Measurements from ENCODE around the gene NOP10. TPM values are rescaled to one million over a fixed set of nuclear protein-coding genes. Genes with fewer than 3 reads are reported as not detected.
"Not testable (repeated sequence)": the region's sequence is repeated elsewhere in the genome, so short reads cannot be mapped to it uniquely, and the experiment has no call there.

Gene NOP10
- total RNA-seq, 1 donor = 190 TPM

DNA sequence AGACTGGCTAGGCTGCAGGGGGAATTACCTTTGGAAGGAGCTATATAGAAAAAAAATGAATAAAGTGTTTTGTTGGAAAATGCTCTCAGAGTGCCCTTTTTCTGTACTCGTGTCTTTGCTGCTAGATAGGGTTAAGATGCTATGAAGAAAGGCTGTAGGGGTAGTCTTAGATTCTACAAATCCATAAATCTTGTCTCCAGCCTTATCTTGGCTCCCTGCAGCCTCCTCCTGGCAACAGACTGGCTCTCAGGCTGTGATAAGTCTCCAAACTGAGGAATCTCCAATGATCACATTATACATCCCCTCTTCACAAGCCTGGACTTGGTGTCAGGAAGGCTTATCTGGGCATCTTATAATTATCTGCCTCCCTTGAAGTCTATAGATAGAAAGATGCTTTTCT lies 14.7 kb upstream of the NOP10 start:
- no peak overlapping the region for H3K4me3 ChIP-seq (ENCODE audit: low read depth, low read length)
- TF ChIP-seq, protein P1, sequence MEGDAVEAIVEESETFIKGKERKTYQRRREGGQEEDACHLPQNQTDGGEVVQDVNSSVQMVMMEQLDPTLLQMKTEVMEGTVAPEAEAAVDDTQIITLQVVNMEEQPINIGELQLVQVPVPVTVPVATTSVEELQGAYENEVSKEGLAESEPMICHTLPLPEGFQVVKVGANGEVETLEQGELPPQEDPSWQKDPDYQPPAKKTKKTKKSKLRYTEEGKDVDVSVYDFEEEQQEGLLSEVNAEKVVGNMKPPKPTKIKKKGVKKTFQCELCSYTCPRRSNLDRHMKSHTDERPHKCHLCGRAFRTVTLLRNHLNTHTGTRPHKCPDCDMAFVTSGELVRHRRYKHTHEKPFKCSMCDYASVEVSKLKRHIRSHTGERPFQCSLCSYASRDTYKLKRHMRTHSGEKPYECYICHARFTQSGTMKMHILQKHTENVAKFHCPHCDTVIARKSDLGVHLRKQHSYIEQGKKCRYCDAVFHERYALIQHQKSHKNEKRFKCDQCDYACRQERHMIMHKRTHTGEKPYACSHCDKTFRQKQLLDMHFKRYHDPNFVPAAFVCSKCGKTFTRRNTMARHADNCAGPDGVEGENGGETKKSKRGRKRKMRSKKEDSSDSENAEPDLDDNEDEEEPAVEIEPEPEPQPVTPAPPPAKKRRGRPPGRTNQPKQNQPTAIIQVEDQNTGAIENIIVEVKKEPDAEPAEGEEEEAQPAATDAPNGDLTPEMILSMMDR (IDR thresholded peaks at IDR 0.05; ENCODE audit: insufficient read depth, low read depth, low read length) = no peak
- DNase-seq (ENCODE audit: low read depth) = no peak

DNA sequence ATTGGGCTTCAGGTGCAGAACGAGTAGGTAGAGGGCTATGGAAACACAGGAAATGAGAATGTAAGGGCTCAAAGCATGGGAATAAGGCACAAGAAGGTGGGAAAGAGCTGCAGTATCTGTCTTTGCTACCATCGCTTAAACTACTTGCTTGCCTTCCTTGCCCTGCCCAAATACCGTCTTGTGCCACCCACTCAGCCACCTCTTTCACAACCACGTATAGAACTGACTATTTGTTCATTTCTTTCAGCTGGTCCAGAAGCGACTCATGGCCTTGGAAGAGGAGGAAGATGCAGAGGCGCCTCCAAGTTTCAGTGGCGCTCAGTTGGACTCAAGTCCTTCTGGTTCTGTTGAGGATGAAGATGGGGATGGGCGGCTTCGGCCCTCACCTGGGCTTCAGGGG lies 12.3 kb upstream of the NOP10 start:
- H3K4me3 ChIP-seq (ENCODE audit: low read depth, low read length) = no peak overlapping the region
- TF ChIP-seq, protein P1 (IDR thresholded peaks at IDR 0.05; ENCODE audit: insufficient read depth, low read depth, low read length) = no peak
- no peak for DNase-seq (ENCODE audit: low read depth)

DNA sequence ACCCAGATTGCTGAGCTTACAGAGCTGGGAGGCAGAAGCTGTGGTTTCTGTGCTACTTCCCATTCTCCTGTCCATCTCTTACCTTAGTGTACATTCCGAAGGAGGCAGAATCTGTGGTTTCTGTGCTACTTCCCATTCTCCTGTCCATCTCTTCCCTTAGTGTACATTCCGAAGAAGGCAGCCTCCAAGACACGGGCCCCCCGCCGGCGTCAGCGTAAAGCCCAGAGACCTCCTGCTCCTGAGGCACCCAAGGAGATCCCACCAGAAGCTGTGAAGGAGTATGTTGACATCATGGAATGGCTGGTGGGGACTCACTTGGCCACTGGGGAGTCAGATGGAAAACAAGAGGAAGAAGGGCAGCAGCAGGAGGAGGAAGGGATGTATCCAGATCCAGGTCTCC lies 11.3 kb upstream of the NOP10 start:
- TF ChIP-seq, protein P1 (IDR thresholded peaks at IDR 0.05; ENCODE audit: insufficient read depth, low read depth, low read length) = no peak
- DNase-seq (ENCODE audit: low read depth) = no peak
- H3K4me3 ChIP-seq (ENCODE audit: low read depth, low read length) = no peak overlapping the region

DNA sequence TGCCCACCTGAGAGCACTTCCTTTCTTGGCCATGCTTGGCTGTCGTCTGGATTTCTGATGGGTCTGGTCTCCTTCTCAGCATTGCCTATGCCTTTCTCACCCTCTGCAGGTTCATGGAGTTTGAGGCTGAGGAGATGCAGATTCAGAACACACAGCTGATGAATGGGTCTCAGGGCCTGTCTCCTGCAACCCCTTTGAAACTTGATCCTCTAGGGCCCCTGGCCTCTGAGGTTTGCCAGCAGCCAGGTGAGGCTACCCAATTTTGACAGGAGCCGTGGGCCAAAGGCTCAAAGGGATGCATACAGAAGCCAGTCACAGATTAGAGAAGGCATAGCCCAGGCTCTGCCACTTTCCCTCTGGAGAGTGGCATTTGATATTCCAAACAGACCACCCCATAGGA lies 10.7 kb upstream of the NOP10 start:
- TF ChIP-seq, protein P1 (IDR thresholded peaks at IDR 0.05; ENCODE audit: insufficient read depth, low read depth, low read length) = no peak
- no peak for DNase-seq (ENCODE audit: low read depth)
- no peak overlapping the region for H3K4me3 ChIP-seq (ENCODE audit: low read depth, low read length)

DNA sequence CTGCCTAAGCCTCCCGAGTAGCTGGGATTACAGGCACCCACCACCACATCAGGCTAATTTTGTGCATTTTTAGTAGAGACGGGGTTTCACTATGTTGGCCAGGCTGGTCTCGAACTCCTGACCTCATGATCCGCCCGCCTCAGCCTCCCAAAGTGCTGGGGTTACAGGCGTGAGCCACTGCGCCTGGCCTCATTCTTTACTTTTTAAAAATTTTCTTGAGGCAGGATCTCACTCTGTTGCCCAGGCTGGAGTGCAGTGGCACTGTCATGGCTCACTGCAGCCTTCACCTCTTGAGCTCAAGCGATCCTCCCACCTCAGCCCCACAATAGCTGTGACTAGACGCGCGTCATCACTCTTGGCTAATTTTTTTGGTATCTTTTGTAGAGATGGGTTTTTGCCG lies 10.1 kb upstream of the NOP10 start:
- not testable (repeated sequence) for H3K4me3 ChIP-seq (ENCODE audit: low read depth, low read length); DNase-seq (ENCODE audit: low read depth)

DNA sequence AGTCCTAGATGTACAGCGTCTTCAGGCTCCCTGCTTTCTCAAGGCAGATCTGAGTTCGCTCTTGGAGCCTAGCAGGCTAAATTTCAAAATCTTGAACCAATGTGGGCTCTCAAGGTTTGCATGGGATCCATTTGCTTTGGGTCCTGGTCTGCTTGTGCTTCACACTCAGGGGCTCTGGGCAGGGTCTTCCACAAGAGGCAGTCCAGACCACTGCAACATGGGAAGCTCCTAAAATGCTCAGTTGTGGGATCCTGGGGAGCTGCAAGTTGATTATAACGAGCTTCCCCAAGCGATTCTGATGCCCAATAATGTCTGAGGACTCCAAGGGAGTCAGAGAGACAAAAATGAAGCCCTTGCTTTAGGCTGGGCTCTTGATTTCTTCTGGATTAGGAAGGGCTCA lies 6.8 kb upstream of the NOP10 start:
- DNase-seq (ENCODE audit: low read depth) = no peak
- TF ChIP-seq, protein P1 (IDR thresholded peaks at IDR 0.05; ENCODE audit: insufficient read depth, low read depth, low read length) = no peak
- no peak overlapping the region for H3K4me3 ChIP-seq (ENCODE audit: low read depth, low read length)

DNA sequence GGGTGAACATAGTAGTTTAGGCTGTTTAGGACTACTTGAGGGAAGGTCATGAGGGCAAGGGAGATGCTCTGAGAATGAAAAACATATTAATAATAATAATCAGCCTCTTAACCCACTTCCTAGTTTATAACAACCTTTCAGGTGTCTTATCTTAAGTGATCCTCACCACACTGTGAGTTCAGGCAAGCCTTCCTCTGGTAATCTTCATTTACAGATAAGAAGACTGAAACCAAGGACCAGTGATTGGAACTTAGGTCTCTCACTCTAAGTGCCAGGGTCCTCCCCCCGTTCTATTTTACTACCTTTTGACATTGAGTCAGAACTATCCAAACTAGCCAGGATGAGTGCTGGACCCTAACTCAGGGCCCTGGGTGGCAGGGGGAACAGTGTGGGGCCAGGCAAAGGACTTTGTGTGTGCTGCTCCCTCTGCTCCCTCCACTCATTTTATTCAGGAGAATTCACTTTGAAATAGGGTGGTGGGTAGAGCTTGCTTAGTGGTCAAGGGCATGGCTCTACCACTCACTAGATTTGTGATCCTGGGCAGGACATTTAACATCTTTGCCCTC lies 5.9 kb upstream of the NOP10 start:
- no peak overlapping the region for H3K4me3 ChIP-seq (ENCODE audit: low read depth, low read length)
- no peak for DNase-seq (ENCODE audit: low read depth)

More for the DNA sequence above, 5.9 kb upstream of the NOP10 start:
- TF ChIP-seq, protein P1 (IDR thresholded peaks at IDR 0.05; ENCODE audit: insufficient read depth, low read depth, low read length) = no peak
